Ureter (tissue), 1 donor: ENCODE measurements around the gene DYRK1A. TPM values are rescaled to one million over a fixed set of nuclear protein-coding genes. Genes with fewer than 3 reads are reported as not detected.
"Not testable (repeated sequence)": the region's sequence is repeated elsewhere in the genome, so short reads cannot be mapped to it uniquely, and the experiment has no call there.

Experiments
- DNase-seq: peaks from one replicate; pipeline ENCODE4 v3.0.0-alpha.2; 2020; ENCODE audit warnings: low spot score
- total RNA-seq: library from RNA; stranded (reverse); gene quantifications from one replicate; pipeline ENCODE4 v1.2.4, GENCODE V29; 2023
- donor health status: DM: yes; HTN: yes; CAD: no.

Gene DYRK1A
- 97.0 TPM for total RNA-seq

DNA sequence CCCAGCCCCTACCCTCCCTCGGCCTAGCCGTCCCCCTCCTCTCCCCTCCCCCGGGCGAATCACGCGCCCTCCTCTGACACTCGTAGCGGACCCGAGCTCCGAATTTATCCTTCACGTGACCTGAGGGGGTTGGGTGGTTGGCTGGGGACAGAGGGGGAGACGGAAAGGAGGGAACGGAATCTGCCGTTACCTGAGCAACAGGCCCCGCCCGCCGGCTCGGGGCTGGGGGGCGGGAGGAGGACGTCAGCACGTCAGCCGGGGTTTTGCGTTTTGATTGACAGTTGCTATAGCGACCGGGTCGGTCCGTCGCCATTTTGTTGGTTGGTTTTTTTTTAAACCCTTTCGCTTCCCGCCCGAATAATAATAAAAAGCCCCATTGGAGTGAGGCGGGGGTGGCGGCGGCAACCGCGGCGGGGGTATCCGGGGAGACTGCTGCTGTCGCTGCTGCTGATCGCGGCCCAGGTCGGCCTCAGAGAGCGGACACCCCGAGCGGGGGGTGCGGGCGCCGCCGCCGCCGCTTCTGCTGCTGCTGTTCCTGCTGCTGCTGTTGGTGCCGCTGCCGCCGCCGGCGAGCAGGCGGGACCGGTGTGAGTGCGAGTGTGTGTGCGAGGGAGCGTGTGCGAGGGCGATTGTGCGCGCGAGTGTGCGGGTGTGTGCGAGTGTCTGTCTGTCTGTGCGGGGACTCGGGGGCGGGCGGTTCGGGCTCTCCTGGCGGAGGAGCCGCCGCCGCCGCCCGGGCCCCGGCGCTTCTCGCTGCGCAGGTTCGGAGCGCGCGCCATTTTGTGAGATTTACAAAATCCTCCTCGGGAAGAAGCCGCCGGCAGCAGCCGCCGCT, at the start of gene DYRK1A:
Gene DYRK1A, plus strand, starts transcription at position 292 of the 835 bp plus-strand sequence. CDS start 53,602 bp downstream, outside the sequence.
- DNase-seq: peak; percentile 100

DNA sequence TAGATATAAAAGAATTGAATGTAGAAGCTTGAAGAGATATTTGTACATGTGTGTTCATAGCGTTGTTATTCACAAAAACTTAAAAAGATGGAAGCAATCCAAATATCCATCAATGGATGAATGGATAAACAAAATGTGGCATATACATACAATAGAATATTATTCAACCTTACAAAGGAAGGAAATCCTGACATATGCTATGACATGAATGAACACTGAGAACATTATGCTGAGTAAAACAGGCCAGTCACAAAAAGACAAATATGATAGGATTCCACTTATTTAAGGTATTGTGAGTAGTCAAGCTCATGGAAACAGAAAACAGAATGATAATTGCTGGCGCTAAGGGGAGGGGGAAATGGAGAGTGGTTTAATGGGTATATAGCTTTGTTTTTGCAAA, 47.0 kb upstream of the DYRK1A start:
- DNase-seq: no peak

DNA sequence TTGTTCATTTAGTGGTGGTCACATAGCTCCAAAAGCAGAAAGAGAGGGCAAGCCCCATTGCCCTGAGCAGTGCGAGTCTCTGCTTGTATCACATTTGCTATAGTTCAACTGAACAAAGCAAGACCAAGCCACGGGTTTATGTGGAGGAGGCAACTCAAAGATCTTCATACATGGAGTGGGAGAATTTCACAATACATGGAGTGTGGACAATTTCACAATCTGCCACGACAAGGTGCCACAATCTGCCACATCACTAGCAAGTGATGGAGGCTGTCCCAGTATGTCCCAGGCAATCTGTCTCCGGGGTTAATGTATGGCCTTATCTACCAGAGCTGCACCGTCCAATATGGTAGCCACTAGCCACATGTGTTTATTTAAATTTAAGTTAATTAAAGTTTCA, 44.5 kb upstream of the DYRK1A start:
- DNase-seq: no peak

DNA sequence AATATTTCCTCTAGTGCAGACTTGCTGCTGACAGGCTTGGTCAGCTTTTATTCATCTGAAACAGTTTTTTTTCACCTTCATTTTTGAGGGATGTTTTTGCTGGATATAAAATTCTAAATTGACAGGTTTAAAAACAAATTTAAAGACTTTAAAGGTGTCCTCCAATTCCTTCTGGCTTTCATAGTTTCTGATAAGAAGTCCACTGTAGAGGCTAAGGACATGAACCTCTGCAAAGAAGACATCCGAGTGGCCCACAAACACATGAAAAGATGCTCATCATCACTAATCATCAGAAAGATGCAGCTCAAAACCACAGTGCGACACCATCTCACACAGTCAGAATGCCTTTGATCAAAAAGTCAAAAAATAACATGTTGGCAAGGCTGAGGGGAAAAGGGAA, 42.0 kb upstream of the DYRK1A start:
- no peak for DNase-seq

DNA sequence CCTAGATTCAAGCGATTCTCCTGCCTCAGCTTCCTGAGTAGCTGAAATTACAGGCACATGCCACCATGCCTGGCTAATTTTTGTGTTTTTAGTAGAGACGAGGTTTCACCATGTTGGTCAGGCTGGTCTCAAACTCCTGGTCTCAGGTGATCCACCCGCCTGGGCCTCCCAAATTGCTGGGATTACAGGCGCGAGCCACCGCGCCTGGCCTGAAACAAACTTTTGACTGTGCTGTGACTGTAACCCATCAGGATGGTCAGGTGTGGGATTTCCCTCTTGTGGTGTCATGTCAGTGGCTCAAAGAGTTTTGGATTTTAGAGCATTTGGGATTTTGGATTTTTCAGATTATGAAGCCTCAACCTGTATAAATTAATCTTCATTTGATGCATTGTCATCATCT, 38.4 kb upstream of the DYRK1A start:
- DNase-seq: not testable (repeated sequence)

DNA sequence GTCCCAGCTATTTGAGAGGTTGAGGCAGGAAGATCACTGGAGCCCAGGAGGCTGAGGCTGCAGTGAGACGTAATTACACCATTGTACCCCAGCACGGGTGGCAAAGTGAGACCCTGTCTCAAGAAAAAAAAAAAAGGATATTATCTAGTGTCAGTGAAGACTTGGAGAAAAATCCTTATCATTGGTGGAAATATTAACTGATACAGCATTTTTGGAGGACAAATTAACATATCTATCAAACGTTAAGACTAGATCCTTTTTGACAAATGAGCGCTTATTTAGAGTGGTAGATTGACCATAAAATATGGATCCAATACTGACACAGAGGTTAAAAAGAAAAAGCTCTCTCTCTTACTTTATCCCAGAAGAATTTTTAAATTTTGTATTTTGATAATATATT, 35.2 kb upstream of the DYRK1A start:
- DNase-seq: no peak

DNA sequence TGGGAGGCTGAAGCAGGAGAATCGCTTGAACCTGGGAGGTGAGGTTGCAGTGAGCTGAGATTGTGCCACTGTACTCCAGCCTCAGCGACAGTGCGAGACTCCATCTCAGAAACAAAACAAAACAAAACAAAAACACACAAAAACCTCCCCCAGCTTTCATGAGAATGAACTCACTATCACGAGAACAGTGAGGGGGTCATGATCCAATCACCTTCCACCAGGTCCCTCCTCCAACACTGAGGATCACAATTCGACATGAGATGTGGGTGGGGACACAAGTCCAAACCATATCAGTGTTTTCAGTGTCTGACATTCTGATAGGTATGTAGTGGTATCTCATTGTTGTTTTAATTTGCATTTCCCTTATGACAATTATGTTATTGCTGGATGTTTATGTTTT, 31.5 kb upstream of the DYRK1A start:
- DNase-seq: no peak

DNA sequence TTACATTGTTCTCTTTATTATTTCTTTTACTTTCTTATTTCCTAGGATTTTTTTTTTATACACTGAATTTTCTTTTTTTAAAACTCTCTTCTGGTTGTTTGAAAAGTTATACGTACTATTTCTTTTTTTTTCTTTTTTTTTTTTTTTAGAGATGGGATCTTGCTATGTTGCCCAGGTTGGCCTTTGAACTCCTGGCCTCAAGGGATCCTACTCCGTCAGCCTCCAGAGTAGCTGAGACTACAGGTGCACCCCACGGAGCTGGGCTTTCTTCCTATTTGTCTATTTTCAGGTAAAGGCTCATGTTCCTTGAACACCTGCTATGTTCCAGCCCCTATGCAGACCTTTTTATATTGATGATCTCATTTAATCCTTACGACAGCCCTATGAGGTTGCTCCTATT, 29.4 kb upstream of the DYRK1A start:
- no peak for DNase-seq

DNA sequence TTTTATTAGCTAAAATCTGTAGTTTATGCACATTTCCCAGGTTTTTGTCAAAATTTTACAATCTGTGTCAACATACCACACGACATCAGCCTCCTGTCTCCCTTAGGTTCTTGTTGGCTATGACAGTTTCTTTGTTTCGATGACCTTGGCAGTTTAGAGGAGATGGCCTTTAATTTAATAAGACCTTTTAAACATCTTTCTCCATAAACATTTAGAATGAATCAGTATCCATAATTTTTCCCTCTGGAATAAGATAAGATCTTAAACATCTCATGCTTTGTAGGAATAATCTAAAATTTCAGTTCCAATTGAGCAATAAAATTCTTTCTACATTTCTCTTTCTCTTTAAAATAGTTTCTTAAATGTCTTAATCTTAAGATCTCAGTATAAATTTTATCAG, 28.7 kb upstream of the DYRK1A start:
- DNase-seq: no peak

DNA sequence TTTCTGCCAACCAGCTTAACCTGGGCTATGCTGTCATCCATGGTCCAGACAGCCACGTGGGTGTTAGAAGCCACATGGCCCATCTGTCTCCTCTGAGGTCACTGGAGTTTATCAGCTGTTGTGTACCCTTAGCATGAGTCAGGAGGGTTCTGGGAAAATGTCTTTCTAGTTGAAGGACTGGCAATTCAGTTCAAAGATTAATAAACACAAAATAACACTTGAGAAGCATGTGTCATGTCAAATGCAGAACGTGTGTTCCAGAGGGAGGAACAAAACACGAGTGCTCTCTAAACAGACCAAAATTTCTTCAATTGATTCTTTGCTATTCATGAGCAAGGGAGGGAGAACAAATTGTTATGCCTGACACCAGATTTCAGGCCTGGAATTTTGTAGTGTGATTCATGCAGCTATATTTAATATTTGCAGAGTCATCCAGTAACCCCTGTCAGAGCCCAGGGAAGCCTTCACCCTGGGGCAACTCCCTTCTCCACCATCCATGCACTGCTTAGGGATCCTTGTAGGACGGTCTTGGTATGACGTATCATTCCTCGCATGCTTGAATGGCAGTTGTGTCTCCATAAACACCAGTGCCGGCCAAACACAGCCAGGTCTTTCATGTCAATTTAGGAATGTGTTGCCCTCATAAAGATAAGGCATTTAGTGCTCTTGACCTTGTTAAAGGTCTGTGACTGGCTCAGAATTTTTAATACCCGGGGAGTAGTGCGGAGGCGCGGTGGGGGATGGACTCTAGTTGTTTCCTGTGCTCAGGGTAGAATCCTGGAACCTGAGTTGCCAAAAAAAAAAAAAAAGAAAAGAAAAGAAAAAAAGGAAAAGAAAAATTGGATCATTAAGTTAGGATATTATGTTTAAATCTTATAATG, 27.7 kb upstream of the DYRK1A start:
- DNase-seq: peak; percentile 48

DNA sequence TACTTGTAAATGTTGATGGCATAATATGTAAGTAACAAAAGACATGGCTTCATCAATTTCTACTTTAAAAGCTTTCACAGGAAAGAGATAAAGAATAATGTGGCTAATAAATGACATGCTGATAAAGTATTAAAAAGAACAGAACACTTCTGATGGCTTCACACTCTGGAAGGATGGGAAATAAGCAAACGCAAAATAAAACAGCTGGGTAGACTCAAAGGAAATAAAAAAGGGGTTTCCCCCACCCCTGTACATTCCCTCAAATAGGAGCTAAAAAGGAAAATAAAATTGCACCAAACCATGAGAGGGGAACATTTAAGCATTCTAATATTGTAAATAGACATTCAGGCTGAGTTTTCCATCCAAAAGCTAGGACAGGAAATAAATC, 27.0 kb upstream of the DYRK1A start:
- DNase-seq: no peak

DNA sequence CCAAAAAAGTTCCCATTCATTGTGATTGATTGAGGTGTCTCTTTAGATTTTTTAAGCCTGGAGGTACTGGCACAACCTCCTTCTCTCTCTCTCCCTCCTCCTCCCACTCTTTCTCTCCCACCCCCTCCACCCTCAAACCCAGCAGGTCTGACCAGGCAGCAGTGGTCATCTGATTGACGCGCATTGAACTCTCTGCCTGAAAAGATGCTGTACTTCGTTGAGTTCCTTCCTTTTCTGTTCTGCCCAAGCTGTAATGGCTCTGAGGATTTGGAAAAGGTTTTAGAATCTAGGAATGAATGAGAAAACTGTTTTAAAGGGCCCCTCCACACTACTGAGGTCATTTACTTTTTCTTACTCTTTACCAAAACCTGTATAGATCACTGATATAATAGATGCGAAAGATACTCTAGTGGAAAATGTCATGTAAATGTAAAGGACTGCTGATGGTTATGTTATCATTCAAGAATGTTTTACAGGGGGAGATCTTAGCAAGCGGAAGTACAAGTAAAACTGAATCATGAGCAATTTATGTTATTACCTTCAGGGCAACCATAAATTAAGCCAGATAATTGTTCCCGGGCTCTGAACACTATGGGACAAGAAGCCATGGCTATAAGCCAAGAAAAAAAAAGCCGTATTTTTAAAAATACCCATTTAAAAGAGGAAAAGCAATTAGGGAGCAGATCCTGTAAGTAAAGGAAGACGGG, 25.2 kb upstream of the DYRK1A start:
- DNase-seq: no peak

DNA sequence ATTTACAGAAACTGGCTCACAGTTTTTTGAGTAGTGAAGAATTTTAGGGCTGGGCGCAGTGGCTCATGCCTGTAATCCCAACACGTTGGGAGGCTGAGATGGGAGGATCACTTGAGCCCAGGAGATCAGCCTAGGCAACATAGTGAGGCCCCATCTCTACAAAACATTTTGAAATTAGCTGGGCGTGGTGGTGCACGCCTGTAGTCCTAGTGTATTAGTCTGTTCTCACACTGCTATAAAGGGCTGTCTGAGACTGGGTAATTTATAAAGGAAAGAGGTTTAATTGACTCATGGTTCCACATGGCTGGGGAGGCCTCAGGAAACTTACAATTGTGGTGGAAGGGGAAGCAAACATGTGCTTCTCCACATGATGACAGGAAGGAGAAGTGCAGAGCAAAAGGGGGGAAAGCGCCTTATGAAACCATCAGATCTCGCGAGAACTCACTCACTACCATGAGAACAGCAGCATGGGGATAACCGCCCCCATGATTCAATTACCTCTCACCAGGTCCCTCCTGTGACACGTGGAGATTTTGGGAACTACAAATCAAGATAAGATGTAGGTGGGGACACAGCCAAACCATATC, 24.4 kb upstream of the DYRK1A start:
- DNase-seq: no peak

DNA sequence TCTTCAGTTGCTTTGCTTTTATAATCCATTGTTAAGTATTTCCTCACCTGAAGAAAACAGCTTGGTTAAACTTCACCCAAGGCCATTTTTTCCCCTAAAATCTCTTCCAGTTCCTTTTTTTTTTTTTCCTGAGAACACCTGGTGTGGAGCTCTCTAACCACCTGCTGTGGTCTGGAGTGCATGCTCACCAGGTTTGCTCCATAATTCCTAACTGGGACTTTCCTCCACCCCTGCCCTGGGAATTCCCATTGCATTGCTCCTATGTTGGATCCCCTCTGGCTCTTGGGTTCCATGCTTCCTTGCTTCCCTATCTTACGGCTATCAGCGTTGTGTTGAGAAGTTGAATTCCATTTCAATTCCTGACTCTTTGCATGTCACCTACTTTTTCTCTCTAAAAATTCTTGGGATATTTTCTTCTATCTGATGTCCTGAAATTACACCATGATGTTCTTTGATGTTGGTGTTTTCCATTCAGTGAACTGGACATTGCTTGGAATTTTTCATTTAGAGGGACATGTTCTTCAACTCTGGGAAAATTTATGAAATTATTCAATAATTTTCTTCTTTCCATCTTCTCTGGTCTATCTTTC, 19.6 kb upstream of the DYRK1A start:
- DNase-seq: no peak

DNA sequence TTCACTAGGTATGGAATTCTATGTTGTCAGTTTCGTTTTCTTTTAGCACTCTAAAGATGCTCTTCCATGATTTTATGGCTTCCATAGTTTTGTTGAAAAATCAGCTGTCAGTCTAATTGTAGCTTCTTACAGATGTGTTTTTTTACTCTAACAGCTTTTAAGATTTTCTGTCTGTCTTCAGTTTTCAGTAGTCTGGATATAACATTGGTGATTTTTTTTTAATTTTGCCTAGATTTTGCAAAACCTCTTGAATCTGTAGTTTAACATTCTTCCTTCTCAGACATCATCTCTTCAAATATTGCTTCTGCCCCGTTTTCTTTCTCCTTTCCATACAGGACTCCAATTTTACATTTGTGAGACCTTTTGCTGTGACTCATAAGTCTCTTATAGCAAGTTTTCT, 17.9 kb upstream of the DYRK1A start:
- no peak for DNase-seq

DNA sequence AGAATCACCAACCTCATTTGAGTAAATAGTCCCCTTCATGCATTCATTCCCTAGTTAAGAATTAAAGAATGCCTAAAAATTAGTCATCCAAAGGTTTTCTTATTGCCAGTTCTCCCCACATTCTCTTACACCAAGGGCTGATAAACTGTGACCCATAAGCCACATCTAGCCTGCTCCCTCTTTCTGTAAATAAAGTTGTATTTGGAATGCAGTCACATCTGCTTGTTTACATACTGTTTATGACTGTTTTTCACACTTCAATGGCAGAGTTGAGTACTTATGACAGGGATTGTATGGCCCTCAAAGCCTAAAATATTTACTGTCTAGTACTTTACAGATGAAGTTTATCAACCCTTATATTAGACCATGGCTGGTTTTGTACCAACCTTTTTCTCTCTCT, 16.1 kb upstream of the DYRK1A start:
- no peak for DNase-seq

DNA sequence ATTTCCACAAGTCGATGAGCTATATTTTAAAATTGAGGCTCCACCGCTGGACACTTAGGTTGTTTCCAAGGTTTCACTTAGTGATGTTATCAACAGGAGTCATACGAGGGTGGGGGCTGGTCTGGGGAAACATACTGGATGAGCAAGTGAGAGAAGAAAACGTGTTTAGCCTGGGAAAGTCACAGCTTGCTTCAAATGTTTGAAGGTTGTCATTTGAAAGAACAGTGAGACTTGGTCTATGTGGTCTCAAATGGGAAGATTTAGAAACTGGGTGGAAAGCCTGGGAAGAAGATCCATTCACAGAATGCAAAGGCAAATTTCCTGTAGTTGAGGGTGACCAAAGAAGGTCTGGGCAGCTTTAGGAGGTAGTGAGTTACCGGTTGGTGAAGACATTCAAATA, 9.9 kb upstream of the DYRK1A start:
- no peak for DNase-seq

DNA sequence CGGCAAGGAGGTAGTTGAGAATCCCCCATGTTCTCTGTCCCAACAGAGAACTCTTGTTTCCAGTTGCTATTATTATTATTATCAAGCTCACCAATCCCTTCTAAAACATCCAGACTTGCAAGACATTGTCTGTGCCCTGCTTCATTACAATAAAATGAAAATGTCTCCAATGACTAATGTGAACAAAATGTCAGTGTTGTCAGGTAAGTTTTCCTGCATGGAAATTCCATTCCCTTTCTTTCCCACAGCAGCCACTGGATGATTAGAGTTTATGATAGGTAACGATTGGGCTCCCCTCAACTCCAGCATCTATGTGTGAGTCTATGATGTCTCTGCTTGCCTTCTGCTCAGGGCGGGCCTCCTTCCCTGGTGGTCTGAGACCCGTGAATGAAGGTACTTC, 8.9 kb upstream of the DYRK1A start:
- DNase-seq: no peak

DNA sequence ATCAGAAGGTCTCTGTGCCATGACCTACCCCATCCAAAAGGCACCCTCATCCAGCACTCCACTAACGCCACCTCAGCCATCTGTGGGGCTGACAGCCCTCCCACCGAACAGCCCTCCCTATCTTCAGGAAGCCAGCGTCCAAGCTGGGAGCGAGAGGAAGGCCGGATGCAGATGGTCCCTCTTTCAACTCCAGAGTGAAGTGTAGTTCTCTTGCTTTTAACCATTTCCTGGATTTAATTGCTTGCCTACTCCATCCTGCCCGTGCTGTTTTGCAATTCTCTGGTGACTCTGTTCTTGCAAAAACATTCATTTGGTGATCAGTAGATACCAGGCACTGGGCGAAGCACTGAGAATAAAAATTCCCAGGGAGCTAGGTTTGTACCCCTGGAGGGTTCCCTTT, 8.2 kb upstream of the DYRK1A start:
- DNase-seq: no peak

DNA sequence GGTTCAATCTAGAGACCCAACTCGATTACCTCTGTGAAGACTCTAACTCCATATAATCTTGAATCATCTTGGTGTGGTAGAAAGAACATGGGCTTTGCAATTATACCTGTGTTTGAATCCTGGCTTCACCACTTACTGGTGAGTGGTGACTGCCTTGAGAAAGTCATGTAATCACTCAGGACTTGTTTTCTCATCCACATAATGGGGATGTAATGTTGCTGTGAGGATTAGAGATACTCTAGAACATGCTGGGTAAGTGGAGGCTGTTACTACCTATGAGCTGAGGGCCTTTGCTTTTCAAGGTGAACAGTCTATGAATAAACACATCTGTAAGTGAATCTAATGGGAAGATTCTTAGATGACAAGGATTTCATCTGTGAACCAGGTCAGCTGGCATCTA, 2.6 kb upstream of the DYRK1A start:
- no peak for DNase-seq

DNA sequence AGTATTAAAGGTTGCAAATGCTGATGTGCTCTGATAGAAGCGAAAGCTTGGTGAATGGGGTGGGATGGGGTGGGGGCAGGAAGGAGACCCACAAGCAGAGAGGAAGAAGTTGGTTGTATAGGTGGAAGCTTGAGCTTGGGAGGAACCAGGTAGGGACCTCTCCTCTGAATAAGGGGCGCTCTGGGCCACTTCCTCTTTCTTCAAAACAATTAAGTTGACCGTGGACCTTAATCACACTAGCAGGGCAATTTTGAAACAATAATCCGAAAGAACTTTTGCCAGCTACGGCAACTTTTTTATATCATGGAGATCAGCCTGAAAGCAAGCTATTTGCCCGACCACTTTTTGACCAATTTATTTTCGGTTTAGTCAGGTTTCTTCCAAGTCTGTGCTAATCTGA, 1.9 kb upstream of the DYRK1A start:
- DNase-seq: no peak
